Smooth muscle cell (in vitro differentiated cells): Measurements from ENCODE around the gene PHLDB1. TPM values are rescaled to one million over a fixed set of nuclear protein-coding genes. Genes with fewer than 3 reads are reported as not detected.

Experiments used
- DNase-seq: peaks from one replicate; lab custom pipeline; 2025; ENCODE audit not compliant: unreplicated experiment; lab: John Stamatoyannopoulos, UW
- H2AFZ ChIP-seq: fragments of 200-600 bp; sonication (generic); 2 replicates; pipeline ENCODE4 v1.6.0; 2016; ENCODE audit warnings: antibody characterized with exemption, low read depth, mild to moderate bottlenecking
- H3F3A ChIP-seq: fragments of 200-600 bp; sonication (generic); 2 replicates; pipeline ENCODE4 v1.6.0; 2017; ENCODE audit warnings: antibody characterized with exemption, low read depth
- H3K27ac ChIP-seq: fragments of 200-600 bp; sonication (generic); 2 replicates; pipeline ENCODE4 v1.5.1; 2016; ENCODE audit warnings: low read depth, mild to moderate bottlenecking
- H3K27me3 ChIP-seq: fragments of 200-600 bp; sonication (generic); 2 replicates; pipeline ENCODE4 v1.6.1; 2016; ENCODE audit warnings: low read depth, mild to moderate bottlenecking
- H3K36me3 ChIP-seq: fragments of 200-600 bp; sonication (generic); 2 replicates; pipeline ENCODE4 v1.5.1; 2016; ENCODE audit warnings: low read depth
- H3K4me1 ChIP-seq: fragments of 200-600 bp; sonication (generic); 2 replicates; pipeline ENCODE4 v1.5.1; 2016; ENCODE audit warnings: low read depth
- H3K4me2 ChIP-seq: fragments of 200-600 bp; sonication (generic); 2 replicates; pipeline ENCODE4 v1.6.0; 2016; ENCODE audit warnings: mild to moderate bottlenecking
- H3K4me3 ChIP-seq: fragments of 200-600 bp; sonication (generic); 2 replicates; pipeline ENCODE4 v1.5.1; 2016; ENCODE audit warnings: mild to moderate bottlenecking
- H3K79me2 ChIP-seq: fragments of 200-600 bp; sonication (generic); 2 replicates; pipeline ENCODE4 v1.6.0; 2016; ENCODE audit warnings: low read depth, mild to moderate bottlenecking
- H3K9ac ChIP-seq: fragments of 200-600 bp; sonication (generic); 2 replicates; pipeline ENCODE4 v1.6.0; 2016; ENCODE audit warnings: low read depth
- H3K9me3 ChIP-seq: fragments of 200-600 bp; sonication (generic); replicated peaks from 2 replicates; pipeline ENCODE4 v1.5.1; 2016; ENCODE audit warnings: low read depth
- H4K20me1 ChIP-seq: fragments of 200-600 bp; sonication (generic); 2 replicates; pipeline ENCODE4 v1.6.0; 2016; ENCODE audit warnings: low read depth
- WGBS: methylation state at CpG from one replicate; pipeline ENCODE4 v1.1.7; 2016; ENCODE audit warnings: low lambda C conversion rate; 5-methylcytosine and 5-hydroxymethylcytosine counted together
- polyA plus RNA-seq: library from polyadenylated mRNA; unstranded; fragments of >200 nt; fragmentation: Nextera tagmentation; extraction: Ambion mirVana; gene quantifications from 2 replicates; pipeline ENCODE4 v1.2.1, GENCODE V29; 2016
- total RNA-seq: library from RNA; depleted of rRNA; stranded (reverse); fragments of >200 nt; gene quantifications from 2 replicates; pipeline ENCODE4 v1.2.3, GENCODE V29; 2014
- TF ChIP-seq, protein P1 (sequence below): fragments of 200-600 bp; sonication (generic); IDR thresholded peaks from 2 replicates; pipeline ENCODE4 v1.5.1; 2017; ENCODE audit warnings: borderline replicate concordance, mild to moderate bottlenecking, antibody characterized with exemption; ENCODE audit not compliant: insufficient read depth, poor library complexity, severe bottlenecking

Gene PHLDB1
- total and polyA plus RNA-seq, 2 experiments from 2014 or later, result 86.0 to 89.0 TPM

DNA sequence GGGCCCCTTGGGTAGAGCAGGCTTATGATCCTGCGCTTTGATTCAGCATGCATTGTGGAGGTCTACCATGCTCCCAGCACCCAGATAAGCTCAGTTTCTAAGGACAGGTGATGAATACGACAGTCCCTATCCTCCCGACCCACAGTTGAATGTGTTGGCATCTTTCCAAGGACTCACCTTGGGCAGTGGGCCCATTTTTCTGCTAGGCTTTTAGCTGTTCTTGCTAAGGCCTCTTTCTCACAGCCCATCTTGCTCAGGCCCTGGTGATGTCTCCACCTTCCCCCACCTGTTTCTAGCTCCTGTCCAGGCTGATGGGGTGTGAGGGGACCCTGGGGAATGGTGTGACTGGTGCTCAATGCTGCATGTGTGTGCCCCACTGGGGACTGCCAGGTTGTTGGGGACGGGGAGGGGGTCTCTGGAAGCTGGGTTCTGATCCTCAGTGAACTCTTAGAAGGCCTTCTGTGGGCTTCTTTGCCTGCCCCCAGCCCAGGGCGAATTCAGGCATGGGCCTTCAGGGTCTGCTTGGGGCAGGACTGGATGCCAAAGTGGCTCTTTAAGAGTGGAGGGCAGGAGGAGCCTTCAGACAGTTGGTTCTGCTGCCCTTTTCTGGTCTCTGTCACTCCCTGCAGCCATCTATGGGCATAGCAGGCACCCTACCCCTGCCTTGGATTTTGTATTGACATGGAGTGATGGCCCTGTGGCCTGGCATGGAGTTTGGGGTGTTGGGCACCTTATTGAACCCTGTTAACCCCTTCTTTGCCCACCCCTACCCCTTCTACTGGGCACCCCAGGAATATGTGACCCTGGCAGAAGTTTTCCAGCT is 33.1 kb downstream of the PHLDB1 start:
- Histone ChIP-seq H3K27ac (no peak overlapping the region), H3K9me3 (no peaks in the 10 kb centered on the region), H3F3A (no peaks in the 10 kb centered on the region), H4K20me1 (peaks cover 98% of the 10 kb centered on the region), H3K4me2 (no peak overlapping the region), H3K4me1 (peaks cover 3% of the 10 kb centered on the region), H2AFZ (no peak overlapping the region), H3K4me3 (no peak overlapping the region), H3K9ac (no peak overlapping the region), H3K36me3 (no peaks in the 10 kb centered on the region), H3K27me3 (no peaks in the 10 kb centered on the region), H3K79me2 (peaks cover 3% of the 10 kb centered on the region)
- no peak for DNase-seq
- TF ChIP-seq, protein P1, sequence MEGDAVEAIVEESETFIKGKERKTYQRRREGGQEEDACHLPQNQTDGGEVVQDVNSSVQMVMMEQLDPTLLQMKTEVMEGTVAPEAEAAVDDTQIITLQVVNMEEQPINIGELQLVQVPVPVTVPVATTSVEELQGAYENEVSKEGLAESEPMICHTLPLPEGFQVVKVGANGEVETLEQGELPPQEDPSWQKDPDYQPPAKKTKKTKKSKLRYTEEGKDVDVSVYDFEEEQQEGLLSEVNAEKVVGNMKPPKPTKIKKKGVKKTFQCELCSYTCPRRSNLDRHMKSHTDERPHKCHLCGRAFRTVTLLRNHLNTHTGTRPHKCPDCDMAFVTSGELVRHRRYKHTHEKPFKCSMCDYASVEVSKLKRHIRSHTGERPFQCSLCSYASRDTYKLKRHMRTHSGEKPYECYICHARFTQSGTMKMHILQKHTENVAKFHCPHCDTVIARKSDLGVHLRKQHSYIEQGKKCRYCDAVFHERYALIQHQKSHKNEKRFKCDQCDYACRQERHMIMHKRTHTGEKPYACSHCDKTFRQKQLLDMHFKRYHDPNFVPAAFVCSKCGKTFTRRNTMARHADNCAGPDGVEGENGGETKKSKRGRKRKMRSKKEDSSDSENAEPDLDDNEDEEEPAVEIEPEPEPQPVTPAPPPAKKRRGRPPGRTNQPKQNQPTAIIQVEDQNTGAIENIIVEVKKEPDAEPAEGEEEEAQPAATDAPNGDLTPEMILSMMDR, result no peak
- WGBS, result 93% methylated on average over 5 of the region's 5 CpGs

DNA sequence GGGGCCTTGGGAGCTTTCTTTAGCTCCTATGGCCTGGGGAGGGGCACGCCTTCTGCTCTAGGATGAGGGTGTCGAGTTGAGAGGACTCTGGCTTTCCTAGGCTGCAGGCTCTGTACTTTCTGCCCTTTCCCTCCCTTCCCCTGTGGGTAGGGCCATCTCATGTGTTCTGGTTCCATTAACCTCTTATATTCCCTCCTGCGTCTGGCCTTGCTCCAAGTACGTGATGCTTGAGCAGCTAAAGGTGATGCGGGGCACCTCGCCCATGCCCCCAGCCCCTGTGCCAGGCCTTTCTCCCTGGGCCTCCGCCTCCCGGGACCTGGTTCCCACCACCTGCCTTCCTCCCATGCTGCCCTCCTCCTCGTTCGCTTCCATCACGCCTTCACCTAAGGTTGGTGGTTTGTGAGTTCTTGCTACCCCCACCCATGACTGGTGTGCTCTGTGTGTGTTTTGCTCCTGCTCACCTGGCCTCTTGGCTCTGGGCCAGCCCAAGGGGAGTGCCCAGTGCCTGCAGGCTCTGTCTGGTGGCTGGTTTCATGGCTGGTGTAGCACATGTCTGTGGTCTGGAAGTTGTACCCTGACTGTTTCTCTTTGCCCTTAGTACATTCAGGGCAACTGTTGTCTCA is 34.1 kb downstream of the PHLDB1 start:
- Histone ChIP-seq H4K20me1 (peaks cover 97% of the 10 kb centered on the region), H3K9ac (no peak overlapping the region), H3K27me3 (no peaks in the 10 kb centered on the region), H3K79me2 (peaks cover 3% of the 10 kb centered on the region), H3F3A (no peaks in the 10 kb centered on the region), H3K27ac (no peak overlapping the region), H3K4me3 (no peak overlapping the region), H3K4me1 (no peaks in the 10 kb centered on the region), H3K36me3 (peaks cover 3% of the 10 kb centered on the region), H3K4me2 (no peak overlapping the region), H3K9me3 (no peaks in the 10 kb centered on the region), H2AFZ (no peak overlapping the region)
- TF ChIP-seq, protein P1, result no peak
- 92% methylated on average over 11 of the region's 11 CpGs for WGBS
- DNase-seq, result no peak

DNA sequence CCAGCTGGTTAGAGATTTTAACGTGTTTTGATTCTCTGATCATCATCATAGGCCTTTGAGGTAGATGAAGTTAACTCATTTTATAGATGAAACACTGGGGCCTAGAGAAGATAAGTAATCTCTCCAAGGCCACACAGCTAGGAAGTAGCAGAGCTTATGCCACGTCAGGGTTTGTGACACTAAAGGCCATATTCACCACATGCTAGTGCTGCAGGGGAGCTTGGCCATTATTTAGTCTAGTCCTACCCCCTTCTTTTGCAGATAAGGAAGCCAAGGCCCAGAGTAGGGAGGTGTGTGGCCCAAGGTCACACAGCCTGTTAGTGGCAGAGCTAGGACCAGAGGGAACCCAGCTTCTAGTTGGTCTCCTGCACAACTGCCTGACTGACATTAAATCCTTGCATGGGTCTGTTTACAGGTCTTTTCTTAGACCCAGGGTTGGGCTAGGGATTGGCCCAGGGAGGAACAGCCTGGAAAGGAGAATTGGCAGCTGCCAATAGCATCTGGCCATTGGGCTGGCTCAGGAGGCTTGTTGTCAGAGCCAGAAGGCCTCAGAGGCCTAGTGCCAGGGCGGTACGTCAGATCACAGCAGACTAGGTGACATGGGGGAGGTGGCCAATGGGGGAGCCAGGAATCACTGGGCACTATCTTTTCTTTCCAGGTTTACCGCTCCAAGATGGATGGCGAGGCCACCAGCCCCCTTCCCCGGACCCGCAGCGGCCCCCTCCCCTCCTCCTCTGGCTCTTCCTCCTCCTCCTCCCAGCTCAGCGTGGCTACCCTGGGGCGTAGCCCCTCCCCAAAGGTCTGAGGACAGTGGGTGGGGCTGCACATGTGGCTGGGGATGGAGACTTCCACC is 36.0 kb downstream of the PHLDB1 start:
- Histone ChIP-seq H4K20me1 (peaks cover 97% of the 10 kb centered on the region), H3K79me2 (peaks cover under 1% of the 10 kb centered on the region), H2AFZ (no peak overlapping the region), H3K36me3 (peaks cover 7% of the 10 kb centered on the region), H3F3A (no peaks in the 10 kb centered on the region), H3K27ac (no peak overlapping the region), H3K9me3 (no peaks in the 10 kb centered on the region), H3K4me2 (no peak overlapping the region), H3K27me3 (no peaks in the 10 kb centered on the region), H3K4me3 (no peak overlapping the region), H3K4me1 (no peaks in the 10 kb centered on the region), H3K9ac (no peak overlapping the region)
- TF ChIP-seq, protein P1, result no peak
- DNase-seq, result no peak
- WGBS, result 82% methylated on average over 5 of the region's 11 CpGs
